ENCODE measurements around the gene OAS1. TPM values are rescaled to one million over a fixed set of nuclear protein-coding genes. Genes with fewer than 3 reads are reported as not detected.

OAS1 gene
- total RNA-seq, 4 donors from 2014 or later = 33.9 to 73.1 (median 63.5) TPM

- no peaks in the 10 kb centered on the region for H3K27me3 ChIP-seq
- H3K27ac ChIP-seq = no peak overlapping the region
- H3K4me1 ChIP-seq = no peaks in the 10 kb centered on the region
- H3K36me3 ChIP-seq = no peaks in the 10 kb centered on the region
- H3K9me3 ChIP-seq = no peaks in the 10 kb centered on the region
- DNase-seq = no peak
- no peak overlapping the region for H3K4me3 ChIP-seq
- TF ChIP-seq POLR2A (IDR thresholded peaks at IDR 0.05) = no peak
These were observed 37.7 kb upstream of the OAS1 start for GRCh38 chr12:112869091-112869490.

- H3K27me3 ChIP-seq = no peaks in the 10 kb centered on the region
- no peak for DNase-seq
- H3K9me3 ChIP-seq = no peaks in the 10 kb centered on the region
- H3K4me1 ChIP-seq = no peaks in the 10 kb centered on the region
- H3K36me3 ChIP-seq = no peaks in the 10 kb centered on the region
- TF ChIP-seq CTCF (IDR thresholded peaks at IDR 0.05) = no peak
- no peak for TF ChIP-seq POLR2A (IDR thresholded peaks at IDR 0.05)
- H3K27ac ChIP-seq = no peak overlapping the region
- H3K4me3 ChIP-seq = no peak overlapping the region
These were observed 37.0 kb upstream of the OAS1 start for GRCh38 chr12:112869778-112870177.

DNA sequence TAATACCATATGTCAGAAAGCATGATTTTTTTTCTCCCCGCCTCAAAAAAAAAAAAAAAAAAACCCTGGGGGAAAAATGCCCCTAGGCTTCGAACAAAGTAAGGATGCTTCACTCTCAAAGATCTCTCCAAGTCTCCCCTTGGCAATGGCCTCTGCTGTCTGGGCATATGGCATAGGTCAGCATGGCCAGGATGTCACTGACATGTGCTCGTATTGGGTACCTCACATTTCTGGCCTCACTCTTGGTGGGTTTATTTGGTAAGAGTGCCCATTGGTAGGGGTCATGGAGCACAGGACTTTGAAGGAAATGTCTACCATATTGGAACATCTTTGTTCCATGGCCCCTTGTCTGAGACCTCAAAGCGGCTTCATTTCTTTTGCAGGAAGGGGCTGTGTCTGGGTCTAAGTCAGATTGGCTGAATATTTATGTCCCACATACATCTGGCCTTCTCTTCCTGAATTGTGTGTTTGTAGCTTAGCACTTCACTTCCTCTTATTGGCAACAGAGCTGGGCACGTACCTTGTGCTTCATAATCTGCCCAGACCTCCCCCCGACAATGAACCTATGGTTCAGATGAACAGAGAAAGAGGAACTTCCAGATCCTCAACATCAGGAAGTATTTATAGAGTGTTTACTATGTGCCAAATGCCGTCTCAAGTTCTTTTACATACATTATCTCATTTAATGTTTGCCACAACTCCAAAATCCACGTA, 36.3 kb upstream of the OAS1 start:
- Histone ChIP-seq H3K4me3 (no peak overlapping the region), H3K36me3 (no peaks in the 10 kb centered on the region), H3K27ac (no peak overlapping the region), H3K27me3 (no peaks in the 10 kb centered on the region), H3K9me3 (no peaks in the 10 kb centered on the region), H3K4me1 (no peaks in the 10 kb centered on the region)
- TF ChIP-seq CTCF (IDR thresholded peaks at IDR 0.05) (no peak), POLR2A (IDR thresholded peaks at IDR 0.05) (no peak)
- DNase-seq = peak in 2 of 3 donors; percentile 54 to 63

GRCh38 chr12:112875608-112876007, 31.2 kb upstream of the OAS1 start:
- DNase-seq = no peak
- Histone ChIP-seq H3K4me1 (no peaks in the 10 kb centered on the region), H3K27me3 (no peaks in the 10 kb centered on the region), H3K4me3 (no peak overlapping the region), H3K27ac (no peak overlapping the region), H3K36me3 (no peaks in the 10 kb centered on the region), H3K9me3 (no peaks in the 10 kb centered on the region)
- TF ChIP-seq POLR2A (IDR thresholded peaks at IDR 0.05) (no peak), CTCF (IDR thresholded peaks at IDR 0.05) (no peak)

DNA sequence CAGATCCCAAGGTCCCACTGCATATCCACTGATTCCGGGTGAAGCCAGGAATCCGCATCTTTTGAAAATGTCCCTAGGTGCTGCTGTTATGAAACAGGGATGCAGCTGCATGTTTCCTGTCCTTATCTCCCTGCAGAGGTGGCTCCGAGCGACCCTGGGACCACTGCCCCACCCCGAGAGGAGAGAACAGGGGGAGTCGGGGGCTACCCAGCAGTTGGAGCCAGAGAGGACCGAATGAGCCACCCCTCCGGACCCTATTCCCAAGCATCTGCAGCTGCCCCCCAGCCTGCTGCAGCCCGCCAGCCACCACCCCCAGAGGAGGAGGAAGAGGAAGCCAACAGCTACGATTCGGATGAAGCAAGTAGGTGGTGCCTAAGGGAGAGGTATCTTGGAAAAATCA, 30.3 kb upstream of the OAS1 start:
- DNase-seq = no peak
- Histone ChIP-seq H3K36me3 (no peaks in the 10 kb centered on the region), H3K4me1 (no peaks in the 10 kb centered on the region), H3K27me3 (no peaks in the 10 kb centered on the region), H3K27ac (no peak overlapping the region), H3K4me3 (no peak overlapping the region), H3K9me3 (no peaks in the 10 kb centered on the region)
- TF ChIP-seq POLR2A (IDR thresholded peaks at IDR 0.05) (no peak), CTCF (IDR thresholded peaks at IDR 0.05) (no peak)

GRCh38 chr12:112877006-112877405, 29.8 kb upstream of the OAS1 start:
- Histone ChIP-seq H3K27me3 (no peaks in the 10 kb centered on the region), H3K36me3 (no peaks in the 10 kb centered on the region), H3K4me1 (no peaks in the 10 kb centered on the region), H3K4me3 (no peak overlapping the region), H3K27ac (no peak overlapping the region), H3K9me3 (no peaks in the 10 kb centered on the region)
- no peak for TF ChIP-seq POLR2A (IDR thresholded peaks at IDR 0.05)
- no peak for TF ChIP-seq CTCF (IDR thresholded peaks at IDR 0.05)
- DNase-seq = no peak
